ENCODE measurements around the gene UMPS.
"Not testable (repeated sequence)": the region's sequence is repeated elsewhere in the genome, so short reads cannot be mapped to it uniquely, and the experiment has no call there.

The UMPS gene

DNA sequence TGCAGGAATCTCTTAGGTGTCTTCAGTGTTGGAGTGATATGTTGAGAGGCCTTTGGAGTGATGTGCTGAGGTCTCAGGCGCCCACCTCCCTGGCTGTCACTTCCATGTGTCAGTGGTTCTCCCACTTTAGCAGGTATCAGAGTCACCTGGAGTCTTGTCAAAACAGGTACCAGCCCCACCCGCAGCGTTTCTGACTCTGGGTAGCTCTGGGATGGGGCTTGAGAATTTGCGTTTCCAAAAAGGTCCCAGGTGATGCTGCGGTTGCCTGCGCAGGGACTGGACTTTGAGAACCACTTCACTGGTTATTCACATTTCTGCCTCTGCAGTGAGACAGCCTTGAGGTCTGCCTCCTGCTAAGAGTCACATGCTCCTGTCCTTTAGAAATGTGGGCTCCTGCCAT, 15.5 kb downstream of the UMPS start:
- TF ChIP-seq GATA1 (IDR thresholded peaks at IDR 0.05; ENCODE audit: low read depth, low read length) (no peak), POLR2A (IDR thresholded peaks at IDR 0.05; ENCODE audit: low read length) (no peak)
- DNase-seq: no peak

DNA sequence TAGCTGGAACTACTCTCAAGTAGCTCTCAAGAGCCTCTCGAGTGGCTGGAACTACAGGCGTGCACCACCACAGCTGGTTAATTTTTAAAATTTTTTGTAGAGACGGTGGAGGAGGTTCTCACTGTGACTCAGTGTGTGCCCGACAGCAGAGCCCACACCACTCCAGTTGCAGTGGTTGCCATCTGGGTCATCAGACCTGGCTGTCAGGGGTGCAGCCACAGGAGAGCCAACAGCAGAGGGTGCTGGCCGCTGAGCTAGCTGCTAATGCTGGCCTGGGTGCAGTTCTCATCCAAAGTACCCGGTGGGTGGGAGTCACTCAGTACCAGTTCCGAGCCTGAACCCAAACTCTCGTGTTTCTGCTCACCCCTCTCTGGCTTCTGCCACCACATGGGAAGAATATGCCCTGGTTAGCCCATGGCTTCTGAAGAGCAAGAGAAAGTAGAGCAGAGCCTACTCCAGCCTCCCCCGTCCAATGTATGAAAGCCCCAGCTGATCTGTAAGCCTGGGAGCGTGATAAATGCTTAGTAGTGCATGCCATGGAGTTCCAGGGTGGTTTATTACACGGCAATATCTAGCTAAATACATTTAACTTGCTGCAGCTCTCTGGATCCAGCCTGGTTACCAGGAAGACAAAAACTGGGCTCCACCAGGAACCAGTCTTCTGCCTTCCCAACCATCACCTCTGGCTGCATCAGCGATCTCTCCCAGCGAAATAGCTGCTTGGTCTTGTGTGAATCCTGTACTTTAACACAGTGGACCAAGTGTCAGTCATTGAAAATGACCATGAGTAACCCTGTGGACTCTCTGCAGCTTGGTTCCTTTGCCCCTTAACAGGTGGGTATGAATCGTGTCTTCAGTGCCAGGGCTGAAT, 17.1 kb downstream of the UMPS start:
- TF ChIP-seq POLR2A (IDR thresholded peaks at IDR 0.05; ENCODE audit: low read length) (no peak), GATA1 (IDR thresholded peaks at IDR 0.05; ENCODE audit: low read depth, low read length) (no peak)
- no peak for DNase-seq

DNA sequence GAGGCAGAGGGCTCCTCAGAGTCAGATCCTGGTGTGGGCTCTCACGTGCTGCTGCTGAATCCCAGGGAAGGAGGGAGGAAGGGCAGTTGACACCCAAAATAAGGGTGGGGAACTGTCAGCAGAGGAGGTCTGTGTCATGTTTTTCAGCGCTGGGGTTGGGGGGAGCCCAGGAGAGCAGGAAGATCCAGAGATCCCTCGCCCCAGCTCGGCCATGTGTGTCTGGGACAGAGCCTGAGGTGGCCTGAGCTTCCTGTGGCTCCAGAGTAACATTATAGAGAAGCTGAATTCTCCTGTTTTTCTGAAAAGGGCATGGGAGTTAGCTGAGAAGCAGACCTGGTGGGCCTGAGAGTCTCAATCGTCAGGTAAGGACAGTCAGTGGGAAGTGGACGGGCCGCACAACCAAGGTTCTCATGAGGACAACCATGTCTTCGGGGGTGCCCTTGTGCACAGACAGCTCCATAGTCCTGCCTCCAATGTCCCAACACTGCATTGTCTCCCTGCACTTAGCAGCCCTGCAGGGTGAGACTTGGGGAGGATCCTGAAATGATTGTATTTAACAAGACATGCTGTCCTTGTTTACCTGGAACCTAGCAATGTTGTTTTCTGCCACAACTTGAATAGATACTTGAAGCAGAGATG, 18.4 kb downstream of the UMPS start:
- TF ChIP-seq POLR2A (IDR thresholded peaks at IDR 0.05; ENCODE audit: low read length) (no peak), GATA1 (IDR thresholded peaks at IDR 0.05; ENCODE audit: low read depth, low read length) (no peak)
- no peak for DNase-seq

DNA sequence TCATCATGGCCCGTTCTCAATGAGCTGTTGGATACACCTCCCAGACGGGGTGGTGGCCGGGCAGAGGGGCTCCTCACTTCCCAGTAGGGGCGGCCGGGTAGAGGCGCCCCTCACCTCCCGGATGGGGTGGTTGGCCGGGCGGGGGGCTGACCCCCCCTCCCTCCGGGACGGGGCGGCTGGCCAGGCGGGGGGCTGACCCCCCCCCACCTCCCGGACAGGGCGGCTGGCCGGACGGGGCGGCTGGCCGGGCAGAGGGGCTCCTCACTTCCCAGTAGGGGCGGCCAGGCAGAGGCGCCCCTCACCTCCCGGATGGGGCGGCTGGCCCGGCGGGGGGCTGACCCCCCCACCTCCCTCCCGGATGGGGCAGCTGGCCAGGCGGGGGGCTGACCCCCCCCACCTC, 19.6 kb downstream of the UMPS start:
- not testable (repeated sequence) for DNase-seq

DNA sequence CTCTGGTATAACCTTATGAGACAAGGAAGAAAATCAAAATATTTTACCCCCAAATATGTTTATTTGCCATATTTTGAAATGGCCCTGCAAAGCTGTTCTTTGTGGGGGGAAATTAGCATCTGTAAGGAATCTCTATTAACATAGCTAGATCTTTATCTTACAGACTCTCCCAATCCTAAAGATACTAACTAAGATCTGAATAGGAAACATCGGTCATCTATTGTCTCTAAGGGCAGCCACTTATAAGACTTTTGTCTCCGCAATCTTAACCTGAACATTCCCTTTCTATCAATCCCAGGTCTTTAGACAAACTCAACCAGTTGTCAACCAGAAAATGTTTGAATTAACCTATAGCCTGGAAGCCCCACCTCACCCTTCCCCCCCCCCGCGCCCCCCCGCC, 21.2 kb downstream of the UMPS start:
- TF ChIP-seq GATA1 (IDR thresholded peaks at IDR 0.05; ENCODE audit: low read depth, low read length) (no peak), POLR2A (IDR thresholded peaks at IDR 0.05; ENCODE audit: low read length) (no peak)
- no peak for DNase-seq

DNA sequence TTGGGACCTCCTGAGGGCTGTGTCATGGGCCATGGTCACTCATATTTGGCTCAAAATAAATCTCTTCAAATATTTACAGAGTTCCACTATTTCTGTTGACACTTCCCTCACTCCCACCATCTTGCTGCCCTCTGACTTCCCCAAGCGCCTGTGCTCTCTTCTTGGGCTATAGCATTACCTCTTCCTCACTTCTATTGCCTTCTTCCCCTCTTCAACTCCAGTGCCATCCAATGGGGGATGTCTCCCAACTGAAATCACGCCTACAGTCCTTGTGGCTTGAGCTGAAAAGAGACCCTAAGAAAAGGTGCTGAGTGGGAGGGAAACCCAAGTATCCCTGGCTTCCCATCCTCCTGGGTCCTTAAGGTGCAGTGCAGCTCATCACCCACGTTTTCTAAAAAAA, 21.8 kb downstream of the UMPS start:
- TF ChIP-seq POLR2A (IDR thresholded peaks at IDR 0.05; ENCODE audit: low read length): no peak
- no peak for TF ChIP-seq GATA1 (IDR thresholded peaks at IDR 0.05; ENCODE audit: low read depth, low read length)
- DNase-seq: no peak

DNA sequence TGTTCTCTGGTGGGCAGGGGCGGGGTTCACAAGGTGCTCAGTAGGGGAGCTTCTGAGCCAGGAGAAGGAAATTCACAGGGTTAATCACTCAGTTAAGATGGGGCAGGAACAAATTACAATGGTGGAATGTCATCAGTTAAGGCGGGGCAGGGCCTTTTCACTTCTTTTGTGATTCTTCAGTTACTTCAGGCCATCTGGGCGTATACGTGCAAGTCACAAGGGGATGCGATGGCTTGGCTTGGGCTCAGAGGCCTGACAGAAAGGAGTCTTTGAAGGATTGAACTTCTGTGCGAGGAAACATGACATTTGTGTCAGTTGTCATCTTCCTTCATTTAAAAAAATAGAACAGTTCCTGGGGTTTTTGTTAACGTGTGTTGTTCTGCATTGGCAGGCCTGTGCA, 27.7 kb downstream of the UMPS start:
- not testable (repeated sequence) for DNase-seq

DNA sequence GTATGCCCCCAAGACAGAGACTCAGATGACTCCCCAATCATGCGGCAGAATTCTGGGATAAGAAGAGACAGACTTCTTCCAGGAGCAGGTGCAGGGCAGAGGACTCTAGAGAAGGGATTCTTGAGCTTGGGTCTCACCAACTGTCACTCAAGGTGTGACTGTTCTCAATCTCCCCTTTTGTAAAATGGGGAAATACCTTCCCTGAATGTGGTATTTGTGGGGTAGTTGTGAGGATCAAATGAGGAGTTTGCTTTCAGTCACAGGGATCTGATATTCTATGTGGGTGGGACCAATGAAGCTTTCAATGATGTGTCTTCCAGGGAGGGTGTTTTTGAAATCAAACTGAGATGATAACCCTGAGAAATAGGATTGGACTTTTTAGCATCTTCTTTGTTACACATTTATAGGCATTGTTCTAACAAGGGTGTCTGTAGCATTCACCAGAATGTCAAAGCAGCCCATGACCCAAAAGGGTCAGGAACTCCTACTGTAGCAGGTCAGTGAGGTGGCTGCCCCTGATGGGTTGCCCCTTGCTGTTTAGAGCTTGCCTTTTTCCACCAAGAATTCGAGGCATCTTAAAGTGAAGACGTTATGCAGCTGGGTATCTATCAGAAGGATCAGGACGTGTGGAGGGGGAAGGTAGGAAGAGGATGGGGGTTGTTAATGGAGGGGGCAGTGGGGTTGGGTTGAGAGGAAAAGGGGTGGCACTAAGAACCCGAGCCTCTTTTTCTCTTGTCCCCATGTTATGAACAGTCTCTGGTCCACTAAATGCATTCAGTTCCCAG, 28.8 kb downstream of the UMPS start:
- TF ChIP-seq POLR2A (IDR thresholded peaks at IDR 0.05; ENCODE audit: low read length) (no peak), GATA1 (IDR thresholded peaks at IDR 0.05; ENCODE audit: low read depth, low read length) (no peak)
- no peak for DNase-seq

DNA sequence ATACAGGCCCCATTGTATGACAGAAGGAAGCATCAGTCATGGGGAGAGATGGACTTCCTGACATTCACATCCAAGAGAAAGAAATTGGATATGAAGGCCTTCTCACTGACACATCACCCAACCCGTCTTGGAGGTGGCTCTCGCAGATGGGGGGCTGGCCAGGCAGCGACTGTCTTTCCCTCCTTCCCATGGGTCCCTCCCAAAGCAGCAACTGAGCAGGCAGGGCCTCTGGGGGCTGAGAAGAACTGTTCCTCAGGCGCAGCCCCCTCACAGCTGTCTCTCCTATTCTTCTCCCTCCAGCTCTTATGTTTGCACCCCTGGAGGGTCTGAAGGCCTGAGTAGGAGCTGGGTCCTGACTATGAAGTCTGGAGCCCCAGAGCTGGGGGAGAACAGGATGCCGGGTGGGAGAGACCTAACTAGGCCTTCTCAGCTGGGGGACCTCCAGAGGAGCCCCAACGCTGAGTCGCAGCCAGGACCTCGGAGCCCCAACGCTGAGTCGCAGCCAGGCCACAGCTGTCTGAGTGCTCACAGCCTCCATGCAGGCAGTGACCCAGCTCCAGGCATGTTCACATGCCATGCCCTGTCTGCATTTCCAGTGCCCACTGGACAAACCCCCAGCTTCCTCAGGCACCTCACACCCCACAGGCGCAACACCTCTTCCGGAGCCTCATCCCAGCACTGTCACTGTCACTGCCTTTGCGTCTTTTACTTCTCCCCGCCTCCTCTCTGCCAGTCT, 29.6 kb downstream of the UMPS start:
- DNase-seq: no peak
- TF ChIP-seq POLR2A (IDR thresholded peaks at IDR 0.05; ENCODE audit: low read length) (no peak), GATA1 (IDR thresholded peaks at IDR 0.05; ENCODE audit: low read depth, low read length) (no peak)

DNA sequence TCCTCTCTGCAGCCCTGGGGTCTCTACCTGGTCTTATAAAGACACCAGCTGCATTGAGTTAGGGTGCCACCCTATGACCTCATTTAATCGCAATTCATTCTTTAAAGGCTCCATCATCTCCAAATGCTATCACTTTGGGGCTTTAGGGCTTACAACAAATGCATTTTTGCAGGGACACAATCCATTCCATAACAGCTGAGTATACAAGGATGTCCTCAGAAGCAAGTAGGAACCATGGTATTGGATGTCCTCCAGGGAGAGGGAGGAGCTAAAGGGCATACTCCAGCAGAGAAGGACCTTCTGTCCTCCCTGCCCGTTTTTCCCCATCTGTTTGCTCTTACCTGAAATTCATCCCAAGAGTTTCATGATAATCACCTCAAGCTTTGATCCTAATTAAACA, 30.3 kb downstream of the UMPS start:
- TF ChIP-seq GATA1 (IDR thresholded peaks at IDR 0.05; ENCODE audit: low read depth, low read length) (no peak), POLR2A (IDR thresholded peaks at IDR 0.05; ENCODE audit: low read length) (no peak)
- no peak for DNase-seq

DNA sequence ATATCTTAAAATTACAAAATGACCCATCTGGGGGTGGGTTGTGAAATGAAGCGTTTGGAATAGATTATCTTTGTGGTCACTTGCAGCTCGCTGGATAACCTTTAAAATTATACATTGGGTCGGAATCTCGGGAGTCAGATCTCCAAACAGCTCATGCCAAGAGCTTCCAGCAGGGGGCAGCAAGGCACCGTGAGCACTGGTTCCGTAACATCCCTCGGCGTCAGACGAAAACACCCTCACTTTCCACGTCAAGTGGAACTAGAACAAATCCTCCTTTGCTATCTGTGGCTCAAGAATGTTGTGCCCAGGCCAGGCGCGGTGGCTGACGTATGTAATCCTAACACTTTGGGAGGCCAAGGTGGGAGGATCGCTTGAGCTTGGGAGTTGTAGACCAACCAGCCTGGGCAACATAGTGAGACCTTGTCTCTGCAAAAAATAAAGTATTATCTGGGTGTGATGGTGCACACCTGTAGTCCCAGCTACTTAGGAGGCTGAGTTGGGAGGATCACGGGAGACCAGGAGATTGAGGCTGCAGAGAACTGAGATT, 31.1 kb downstream of the UMPS start:
- TF ChIP-seq GATA1 (IDR thresholded peaks at IDR 0.05; ENCODE audit: low read depth, low read length): no peak
- TF ChIP-seq POLR2A (IDR thresholded peaks at IDR 0.05; ENCODE audit: low read length): no peak
- DNase-seq: peak; percentile 70 to 87

DNA sequence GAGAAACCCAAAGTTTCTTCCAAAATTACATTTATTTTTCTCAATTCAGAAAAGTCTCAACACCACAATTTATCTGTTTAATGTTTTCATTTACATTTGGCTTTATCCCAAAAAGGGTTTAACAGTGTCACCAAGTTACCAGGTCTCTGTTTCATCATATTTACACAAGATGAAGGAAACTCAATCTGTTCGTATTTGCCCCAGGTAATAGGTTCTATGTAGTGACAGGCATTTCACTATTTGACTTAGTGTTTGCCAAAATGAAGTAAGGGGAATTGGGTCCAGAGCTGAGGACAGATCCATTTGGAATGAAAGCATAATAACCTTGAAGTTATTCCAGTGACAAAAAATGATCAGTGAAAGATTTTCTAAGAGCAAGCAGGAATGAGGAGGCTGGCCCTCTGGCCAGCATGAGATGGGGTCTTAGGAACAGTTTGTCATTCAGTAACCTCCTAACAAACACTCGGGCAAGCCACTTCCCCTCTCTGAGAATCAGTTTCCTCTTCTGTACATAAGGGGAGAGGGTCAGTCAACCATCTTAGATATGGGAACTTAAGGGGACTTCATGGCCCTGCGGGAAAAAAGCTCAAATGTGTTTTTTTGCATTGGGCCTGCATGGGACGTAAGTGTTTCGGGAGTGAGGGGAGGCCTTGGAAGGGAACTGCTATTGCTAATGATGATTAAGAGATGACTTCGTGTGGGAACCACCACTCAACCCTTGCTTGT, 31.8 kb downstream of the UMPS start:
- DNase-seq: no peak
- TF ChIP-seq GATA1 (IDR thresholded peaks at IDR 0.05; ENCODE audit: low read depth, low read length) (no peak), POLR2A (IDR thresholded peaks at IDR 0.05; ENCODE audit: low read length) (no peak)

DNA sequence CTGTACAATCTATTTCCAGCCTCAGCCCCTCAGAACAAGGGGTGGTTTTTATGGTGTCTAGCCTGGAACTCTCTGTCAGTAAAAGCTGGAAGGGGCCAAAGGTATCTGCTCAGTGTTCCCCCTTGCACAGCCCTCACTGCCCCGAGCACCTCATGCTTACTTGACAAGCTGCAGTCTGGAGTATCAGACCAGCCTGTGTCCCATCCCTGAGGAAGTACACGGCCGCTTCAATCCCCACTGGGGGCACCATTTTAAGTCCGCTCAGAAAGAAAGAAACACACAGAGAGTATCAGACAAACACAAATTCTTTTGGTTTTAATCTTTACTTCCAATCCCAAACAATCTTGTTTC, 32.4 kb downstream of the UMPS start:
- TF ChIP-seq POLR2A (IDR thresholded peaks at IDR 0.05; ENCODE audit: low read length): no peak
- TF ChIP-seq GATA1 (IDR thresholded peaks at IDR 0.05; ENCODE audit: low read depth, low read length): no peak
- no peak for DNase-seq
